ENCODE measurements around the gene EMILIN3. TPM values are rescaled to one million over a fixed set of nuclear protein-coding genes. Genes with fewer than 3 reads are reported as not detected.

Gene EMILIN3
- total and polyA plus RNA-seq, 7 donors, result 0.66 to 4.3 (median 2.9) TPM; not detected in 2

DNA sequence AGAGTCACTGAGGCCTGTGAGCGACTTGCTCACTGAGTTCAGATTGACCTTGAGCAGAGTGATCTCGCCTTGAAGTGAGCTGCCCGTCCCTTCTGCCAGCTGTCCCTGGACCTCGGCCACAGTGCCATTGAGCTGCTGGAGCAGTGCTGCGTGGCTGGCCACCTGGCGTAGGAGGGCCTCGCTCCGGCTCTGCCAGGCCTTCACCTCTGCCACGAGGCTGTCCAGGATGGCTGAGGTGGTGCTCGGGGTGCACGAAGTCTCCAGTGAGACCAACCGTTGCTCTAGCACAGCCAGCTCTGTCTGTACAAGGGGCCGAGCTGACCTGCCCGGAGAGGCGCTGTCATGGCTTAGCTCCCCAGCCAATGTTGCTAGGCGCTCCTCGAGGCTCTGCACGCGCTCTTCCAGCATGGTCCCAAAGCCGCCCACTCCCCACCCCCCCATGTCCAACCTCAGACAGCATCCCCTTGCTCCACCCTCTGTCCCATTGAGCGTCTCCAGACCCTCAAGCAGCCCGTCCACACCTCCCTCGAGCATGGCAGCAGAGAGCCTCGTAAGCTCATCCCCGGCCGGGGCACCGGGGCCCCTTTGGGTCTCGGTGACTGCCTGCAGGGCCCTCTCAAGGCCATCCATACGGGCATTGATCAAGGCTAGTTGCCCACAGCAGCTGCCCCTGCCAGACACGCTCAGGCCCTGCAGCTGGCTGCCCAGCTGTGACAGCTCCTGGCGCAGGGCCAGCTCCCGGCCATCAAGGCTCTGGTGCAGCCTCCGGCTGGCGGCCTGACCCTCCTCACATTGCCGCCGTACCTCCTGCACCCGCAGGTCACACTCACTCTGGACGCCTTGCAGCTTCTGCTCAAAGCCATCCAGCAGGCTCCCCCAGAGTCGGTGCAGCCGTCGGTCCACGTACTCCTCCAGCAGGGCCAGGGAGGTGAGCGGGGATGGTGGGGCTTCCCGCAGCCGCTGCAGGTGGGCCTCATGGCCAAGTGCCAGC is 4.6 kb downstream of the EMILIN3 start:
- 67 to 83% methylated on average over 45 of the region's 45 CpGs for WGBS, 2 donors
- intact Hi-C loops (cut with DNase I), result no loop called here
- TF ChIP-seq, protein P1, sequence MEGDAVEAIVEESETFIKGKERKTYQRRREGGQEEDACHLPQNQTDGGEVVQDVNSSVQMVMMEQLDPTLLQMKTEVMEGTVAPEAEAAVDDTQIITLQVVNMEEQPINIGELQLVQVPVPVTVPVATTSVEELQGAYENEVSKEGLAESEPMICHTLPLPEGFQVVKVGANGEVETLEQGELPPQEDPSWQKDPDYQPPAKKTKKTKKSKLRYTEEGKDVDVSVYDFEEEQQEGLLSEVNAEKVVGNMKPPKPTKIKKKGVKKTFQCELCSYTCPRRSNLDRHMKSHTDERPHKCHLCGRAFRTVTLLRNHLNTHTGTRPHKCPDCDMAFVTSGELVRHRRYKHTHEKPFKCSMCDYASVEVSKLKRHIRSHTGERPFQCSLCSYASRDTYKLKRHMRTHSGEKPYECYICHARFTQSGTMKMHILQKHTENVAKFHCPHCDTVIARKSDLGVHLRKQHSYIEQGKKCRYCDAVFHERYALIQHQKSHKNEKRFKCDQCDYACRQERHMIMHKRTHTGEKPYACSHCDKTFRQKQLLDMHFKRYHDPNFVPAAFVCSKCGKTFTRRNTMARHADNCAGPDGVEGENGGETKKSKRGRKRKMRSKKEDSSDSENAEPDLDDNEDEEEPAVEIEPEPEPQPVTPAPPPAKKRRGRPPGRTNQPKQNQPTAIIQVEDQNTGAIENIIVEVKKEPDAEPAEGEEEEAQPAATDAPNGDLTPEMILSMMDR (IDR thresholded peaks at IDR 0.05), result no peak
- TF ChIP-seq POLR2AphosphoS5 (IDR thresholded peaks at IDR 0.05), result no peak
- no peak for TF ChIP-seq EP300 (IDR thresholded peaks at IDR 0.05)
- TF ChIP-seq POLR2A (IDR thresholded peaks at IDR 0.05), result no peak

DNA sequence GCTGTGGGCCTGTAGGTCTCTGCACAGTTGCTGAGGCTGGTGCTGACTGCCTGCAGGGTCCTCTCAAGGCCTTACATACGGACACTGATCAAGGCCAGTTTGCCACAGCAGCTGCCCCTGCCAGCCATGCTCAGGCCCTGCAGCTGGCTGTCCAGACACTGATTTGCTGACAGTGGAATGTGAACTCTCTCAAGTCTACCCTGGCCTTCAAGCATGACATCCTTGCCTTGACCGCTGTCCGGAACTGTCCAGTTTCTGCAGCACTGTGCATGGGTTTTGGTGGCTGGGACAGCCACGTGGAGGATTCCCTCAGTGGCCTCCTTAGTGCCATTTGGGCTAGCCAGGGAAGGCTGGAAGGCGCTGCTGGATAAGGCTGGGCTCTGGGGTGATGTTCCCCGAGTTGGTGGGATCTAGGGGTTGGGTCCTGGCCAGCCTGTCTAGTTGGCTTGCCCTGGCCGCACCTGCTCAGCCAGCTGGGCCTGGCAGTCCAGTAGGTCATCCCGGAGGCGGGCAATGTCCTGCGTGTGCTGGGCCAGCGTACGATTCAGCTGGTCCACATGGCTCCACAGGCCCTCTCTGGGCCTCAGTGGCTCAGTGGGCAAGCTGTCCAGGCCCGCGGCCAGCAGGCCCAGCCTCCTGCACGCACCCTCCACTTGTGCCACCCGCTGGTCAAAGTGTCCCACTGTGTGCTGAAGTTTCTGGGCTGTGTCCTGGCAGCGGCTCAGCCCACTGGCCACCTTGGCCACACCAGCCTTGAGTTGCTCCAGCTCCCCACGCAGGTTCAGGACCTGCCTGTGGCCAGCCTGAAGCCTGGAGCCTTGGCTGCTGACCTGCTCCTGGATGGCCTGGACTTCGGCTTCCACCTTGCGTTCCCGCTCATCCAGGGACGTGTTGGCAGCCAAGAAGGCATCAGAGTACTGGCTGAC is 5.5 kb downstream of the EMILIN3 start:
- no peak for DNase-seq
- Histone ChIP-seq H3K4me3 (no peak overlapping the region), H3K27ac (no peak overlapping the region), H3K27me3 (peaks cover 6 to 26% (median 17%) of the 10 kb centered on the region in 3 donors), H3K4me1 (peaks cover 0 to 6% (median 6%) of the 10 kb centered on the region in 4 donors), H3K9me3 (no peaks in the 10 kb centered on the region), H3K36me3 (peaks cover 0 to 15% (median 0%) of the 10 kb centered on the region in 4 donors)
- WGBS, 2 donors, result 88 to 90% methylated on average over 22 of the region's 22 CpGs
- intact Hi-C loops (cut with DNase I), result no loop called here
- TF ChIP-seq, protein P1 (IDR thresholded peaks at IDR 0.05), result no peak
- no peak for TF ChIP-seq POLR2A (IDR thresholded peaks at IDR 0.05)
- no peak for TF ChIP-seq EP300 (IDR thresholded peaks at IDR 0.05)
- TF ChIP-seq POLR2AphosphoS5 (IDR thresholded peaks at IDR 0.05), result no peak

More for the DNA sequence above, 4.6 kb downstream of the EMILIN3 start:
- H3K4me1 ChIP-seq, result peaks cover 0 to 14% (median 12%) of the 10 kb centered on the region in 4 donors
- H3K9me3 ChIP-seq, result no peaks in the 10 kb centered on the region
- no peak for DNase-seq
- no peak overlapping the region for H3K4me3 ChIP-seq
- no peak overlapping the region for H3K27ac ChIP-seq
- peaks cover 9 to 34% (median 24%) of the 10 kb centered on the region in 3 donors for H3K27me3 ChIP-seq
- peaks cover 0 to 15% (median 0%) of the 10 kb centered on the region in 4 donors for H3K36me3 ChIP-seq

DNA sequence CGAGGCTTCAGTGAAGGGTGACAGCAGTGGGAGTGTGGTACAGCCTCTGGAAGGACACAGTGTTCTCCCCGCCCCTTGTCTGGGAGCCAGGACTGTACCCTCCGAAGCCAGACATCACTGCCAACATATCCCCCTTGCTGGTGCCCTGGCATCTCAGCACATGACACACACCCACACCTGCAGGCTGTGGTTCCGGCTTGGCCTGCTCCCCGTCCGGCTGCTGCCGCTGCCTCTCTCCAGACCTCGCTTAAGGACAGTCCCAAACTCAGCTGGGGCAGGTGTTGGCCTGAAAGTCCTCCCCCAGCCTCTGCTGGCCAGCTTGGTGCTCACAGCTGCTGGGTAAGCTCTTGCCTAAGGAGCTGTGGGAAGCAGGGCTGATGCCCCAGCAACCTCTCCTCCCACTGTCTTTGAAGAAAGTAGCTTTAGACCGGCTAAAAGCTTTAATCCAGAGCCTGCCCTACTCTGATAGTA is 7.0 kb downstream of the EMILIN3 start:
- intact Hi-C loops (cut with DNase I), result no loop called here
- peaks cover 0 to 15% (median 0%) of the 10 kb centered on the region in 4 donors for H3K36me3 ChIP-seq
- no peak overlapping the region for H3K4me3 ChIP-seq

DNA sequence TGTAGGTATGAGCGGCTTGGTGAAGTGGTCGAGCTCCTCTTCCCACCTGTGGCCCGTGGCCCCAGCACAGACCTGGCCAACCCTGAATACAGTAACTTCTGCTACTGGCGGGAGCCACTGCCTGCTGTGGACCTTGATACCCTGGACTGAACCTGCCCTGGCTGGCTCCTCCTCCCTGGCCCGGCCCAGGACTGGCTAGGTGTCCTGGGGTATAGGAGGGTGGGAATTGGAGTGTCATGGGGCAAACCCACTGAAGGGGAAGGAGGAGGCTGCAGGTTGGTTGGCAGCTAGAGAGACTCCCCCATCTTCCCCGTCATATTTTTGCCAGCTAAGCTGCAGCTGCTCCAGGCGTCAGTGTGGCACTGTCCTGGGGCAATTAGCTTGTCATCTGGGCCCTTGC is 7.9 kb downstream of the EMILIN3 start:
- no peak overlapping the region for H3K4me3 ChIP-seq
- no peaks in the 10 kb centered on the region for H3K4me1 ChIP-seq
- no peak overlapping the region for H3K27ac ChIP-seq
- TF ChIP-seq POLR2AphosphoS5 (IDR thresholded peaks at IDR 0.05), result no peak
- H3K9me3 ChIP-seq, result no peaks in the 10 kb centered on the region
- intact Hi-C loops (cut with DNase I), result no loop called here
- WGBS, 2 donors, result 70 to 89% methylated on average over 7 of the region's 7 CpGs
- H3K36me3 ChIP-seq, result peaks cover 0 to 15% (median 0%) of the 10 kb centered on the region in 4 donors
- no peak for DNase-seq
- H3K27me3 ChIP-seq, result peaks cover 0 to 3% (median 0%) of the 10 kb centered on the region in 3 donors

More for the DNA sequence above, 7.0 kb downstream of the EMILIN3 start:
- H3K27me3 ChIP-seq, result peaks cover 0 to 11% (median 1%) of the 10 kb centered on the region in 3 donors
- DNase-seq, result no peak
- H3K9me3 ChIP-seq, result no peaks in the 10 kb centered on the region
- no peaks in the 10 kb centered on the region for H3K4me1 ChIP-seq
- WGBS, 2 donors, result 89 to 90% methylated on average over 9 of the region's 9 CpGs
- TF ChIP-seq POLR2AphosphoS5 (IDR thresholded peaks at IDR 0.05), result no peak
- TF ChIP-seq POLR2A (IDR thresholded peaks at IDR 0.05), result no peak
- TF ChIP-seq, protein P1 (IDR thresholded peaks at IDR 0.05), result no peak
- no peak for TF ChIP-seq EP300 (IDR thresholded peaks at IDR 0.05)
- no peak overlapping the region for H3K27ac ChIP-seq

All from sigmoid colon (tissue), 7 donors.